ENCODE data around the gene NRDC.
"Not testable (repeated sequence)": the region's sequence is repeated elsewhere in the genome, so short reads cannot be mapped to it uniquely, and the experiment has no call there.

NRDC gene

DNA sequence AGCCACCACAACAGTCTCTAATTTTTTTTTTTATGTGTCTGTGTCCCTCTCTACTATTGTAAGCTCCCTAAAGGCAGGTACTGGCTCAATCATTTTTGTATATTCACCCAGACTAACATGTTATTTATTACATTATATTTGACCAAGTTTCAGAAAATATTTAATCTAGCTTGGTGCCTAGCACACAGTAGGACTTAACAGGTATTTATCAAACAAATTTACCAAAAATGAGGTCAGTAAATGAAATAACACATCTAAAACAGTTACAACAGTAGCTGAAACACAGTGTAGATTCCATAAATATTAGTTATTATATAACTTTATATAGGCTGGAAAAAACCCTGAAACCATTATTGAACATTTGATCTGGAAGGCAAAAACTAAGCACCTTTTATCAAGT is 2.7 kb downstream of the NRDC start:
- Histone ChIP-seq H3K9me3 (replicated peaks; ENCODE audit: low read length) (no peaks in the 10 kb centered on the region), H3K9ac (ENCODE audit: low read depth, low read length) (no peak overlapping the region), H3K4me2 (ENCODE audit: low read length) (peak overlapping the region; percentile 76), H3K36me3 (ENCODE audit: insufficient read depth, low read length) (peaks cover 4% of the 10 kb centered on the region), H3K4me1 (ENCODE audit: control insufficient read depth, insufficient read depth, low read length) (peaks cover 12% of the 10 kb centered on the region), H3K27me3 (ENCODE audit: control insufficient read depth, insufficient read depth, low read length) (no peaks in the 10 kb centered on the region), H3K4me3 (ENCODE audit: low read length) (no peak overlapping the region)

DNA sequence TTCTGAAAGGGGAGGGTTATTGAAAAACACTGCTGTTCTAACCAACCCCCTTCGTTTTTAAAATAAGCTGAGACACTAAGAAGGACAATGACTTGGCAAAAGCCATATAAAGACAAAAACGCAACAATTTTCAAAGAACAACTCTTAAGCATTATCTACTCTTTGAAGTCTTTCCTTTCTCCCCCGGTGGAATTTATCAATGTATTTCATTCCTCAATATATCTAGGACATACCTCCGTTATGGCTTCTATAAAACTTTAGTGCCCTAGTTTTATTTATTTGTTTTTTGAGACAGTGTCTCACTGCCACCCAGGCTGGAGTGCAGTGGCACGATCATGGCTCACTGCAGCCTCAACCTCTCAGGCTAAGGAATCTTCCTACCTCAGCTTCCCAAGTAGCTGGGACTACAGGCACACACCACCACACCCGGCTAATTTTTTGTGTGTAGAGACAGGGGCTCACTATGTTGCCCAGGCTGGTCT is 3.2 kb downstream of the NRDC start:
- Histone ChIP-seq H3K4me2 (ENCODE audit: low read length) (peak overlapping the region; percentile 76), H3K36me3 (ENCODE audit: insufficient read depth, low read length) (peaks cover 4% of the 10 kb centered on the region), H3K9ac (ENCODE audit: low read depth, low read length) (no peak overlapping the region), H3K4me1 (ENCODE audit: control insufficient read depth, insufficient read depth, low read length) (peaks cover 12% of the 10 kb centered on the region), H3K9me3 (replicated peaks; ENCODE audit: low read length) (no peaks in the 10 kb centered on the region), H3K4me3 (ENCODE audit: low read length) (no peak overlapping the region), H3K27me3 (ENCODE audit: control insufficient read depth, insufficient read depth, low read length) (no peaks in the 10 kb centered on the region)

DNA sequence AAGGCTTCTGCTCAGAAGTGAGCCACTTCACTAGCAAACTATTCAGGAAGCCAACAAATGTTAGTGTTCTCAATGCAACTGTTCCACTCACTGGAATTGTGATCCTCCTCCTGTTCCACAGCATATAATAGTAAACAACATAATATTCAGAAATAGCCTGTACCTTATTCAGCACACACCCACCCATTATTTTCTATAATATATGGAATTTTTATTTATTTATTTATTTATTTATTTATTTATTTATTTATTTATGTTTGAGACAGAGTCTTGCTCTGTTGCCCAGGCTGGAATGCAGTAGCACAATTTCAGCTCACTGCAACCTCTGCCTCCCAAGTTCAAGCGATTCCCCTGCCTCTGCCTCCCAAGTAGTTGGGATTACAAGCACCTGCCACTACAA is 5.3 kb downstream of the NRDC start:
- H3K27me3 ChIP-seq (ENCODE audit: control insufficient read depth, insufficient read depth, low read length); H3K9me3 ChIP-seq (replicated peaks; ENCODE audit: low read length); H3K4me3 ChIP-seq (ENCODE audit: low read length); H3K4me1 ChIP-seq (ENCODE audit: control insufficient read depth, insufficient read depth, low read length); H3K4me2 ChIP-seq (ENCODE audit: low read length); H3K36me3 ChIP-seq (ENCODE audit: insufficient read depth, low read length); H3K9ac ChIP-seq (ENCODE audit: low read depth, low read length): not testable (repeated sequence)

DNA sequence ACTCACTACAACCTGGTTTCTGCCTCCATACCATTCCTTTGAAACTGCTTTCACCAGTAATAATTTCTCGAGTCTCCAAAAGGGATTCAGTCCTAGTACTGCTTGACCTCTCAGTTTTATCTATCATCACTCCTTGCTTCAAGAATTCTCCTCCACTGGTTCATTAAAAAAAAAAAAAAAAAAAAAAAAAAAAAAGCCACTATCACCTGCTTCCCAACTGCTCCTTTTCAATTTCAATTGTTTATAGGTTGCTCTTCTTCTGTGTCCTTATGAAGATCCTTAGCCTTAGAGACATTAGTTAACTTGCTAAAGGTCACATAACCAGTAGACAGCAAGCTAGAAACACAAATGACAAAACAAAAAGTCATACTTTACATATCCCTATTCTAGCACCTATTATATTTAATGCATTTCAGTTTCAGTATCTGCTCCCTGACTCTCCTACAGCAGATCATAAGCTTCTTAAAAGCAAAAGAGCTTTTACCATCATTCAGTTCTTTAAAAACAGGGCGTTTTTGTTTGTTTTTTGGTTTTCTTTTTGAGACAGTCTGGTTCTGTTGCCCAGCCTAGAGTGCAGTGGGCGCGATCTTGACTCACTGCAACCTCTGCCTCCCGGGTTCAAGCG is 7.1 kb downstream of the NRDC start:
- H3K4me1 ChIP-seq (ENCODE audit: control insufficient read depth, insufficient read depth, low read length): peaks cover 5% of the 10 kb centered on the region
- H3K4me3 ChIP-seq (ENCODE audit: low read length): no peak overlapping the region
- no peak overlapping the region for H3K9ac ChIP-seq (ENCODE audit: low read depth, low read length)
- H3K27me3 ChIP-seq (ENCODE audit: control insufficient read depth, insufficient read depth, low read length): no peaks in the 10 kb centered on the region
- H3K36me3 ChIP-seq (ENCODE audit: insufficient read depth, low read length): peaks cover 8% of the 10 kb centered on the region
- H3K9me3 ChIP-seq (replicated peaks; ENCODE audit: low read length): no peaks in the 10 kb centered on the region
- H3K4me2 ChIP-seq (ENCODE audit: low read length): no peak overlapping the region

DNA sequence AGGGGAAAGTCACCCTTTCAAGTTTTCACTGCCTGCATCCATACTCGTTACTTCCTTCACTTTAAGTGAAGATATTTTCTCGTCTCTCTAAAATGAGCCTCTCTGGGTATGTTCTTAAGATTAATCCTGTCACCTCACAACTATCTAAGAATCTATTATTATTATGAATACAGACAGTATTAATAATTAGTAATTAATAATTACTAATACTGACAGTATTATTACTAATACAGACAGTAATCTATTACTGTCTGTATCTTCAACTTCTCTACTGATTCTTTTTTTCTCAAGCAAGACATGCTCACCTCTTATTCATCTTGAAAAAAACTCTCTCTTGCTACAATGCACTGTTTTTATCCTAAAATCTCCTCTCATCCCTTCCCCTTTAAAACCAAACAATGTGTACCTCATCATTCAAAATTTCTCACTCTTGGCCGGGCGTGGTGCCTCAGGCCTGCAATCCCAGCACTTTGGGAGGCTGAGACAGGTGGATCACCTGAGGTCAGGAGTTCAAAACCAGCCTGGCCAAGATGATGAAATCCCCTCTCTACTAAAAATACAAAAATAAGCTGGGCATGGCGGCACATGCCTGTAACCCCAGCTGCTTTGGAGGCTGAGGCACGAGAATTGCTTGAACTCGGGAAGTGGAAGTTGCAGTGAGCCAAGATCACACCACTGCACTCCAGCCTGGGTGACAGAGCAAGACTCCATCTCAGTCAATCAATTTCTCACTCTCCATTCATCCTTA is 7.8 kb downstream of the NRDC start:
- H3K4me3 ChIP-seq (ENCODE audit: low read length): no peak overlapping the region
- H3K4me1 ChIP-seq (ENCODE audit: control insufficient read depth, insufficient read depth, low read length): no peaks in the 10 kb centered on the region
- H3K4me2 ChIP-seq (ENCODE audit: low read length): no peak overlapping the region
- peaks cover 8% of the 10 kb centered on the region for H3K36me3 ChIP-seq (ENCODE audit: insufficient read depth, low read length)
- H3K9ac ChIP-seq (ENCODE audit: low read depth, low read length): no peak overlapping the region
- H3K27me3 ChIP-seq (ENCODE audit: control insufficient read depth, insufficient read depth, low read length): no peaks in the 10 kb centered on the region
- H3K9me3 ChIP-seq (replicated peaks; ENCODE audit: low read length): no peaks in the 10 kb centered on the region

DNA sequence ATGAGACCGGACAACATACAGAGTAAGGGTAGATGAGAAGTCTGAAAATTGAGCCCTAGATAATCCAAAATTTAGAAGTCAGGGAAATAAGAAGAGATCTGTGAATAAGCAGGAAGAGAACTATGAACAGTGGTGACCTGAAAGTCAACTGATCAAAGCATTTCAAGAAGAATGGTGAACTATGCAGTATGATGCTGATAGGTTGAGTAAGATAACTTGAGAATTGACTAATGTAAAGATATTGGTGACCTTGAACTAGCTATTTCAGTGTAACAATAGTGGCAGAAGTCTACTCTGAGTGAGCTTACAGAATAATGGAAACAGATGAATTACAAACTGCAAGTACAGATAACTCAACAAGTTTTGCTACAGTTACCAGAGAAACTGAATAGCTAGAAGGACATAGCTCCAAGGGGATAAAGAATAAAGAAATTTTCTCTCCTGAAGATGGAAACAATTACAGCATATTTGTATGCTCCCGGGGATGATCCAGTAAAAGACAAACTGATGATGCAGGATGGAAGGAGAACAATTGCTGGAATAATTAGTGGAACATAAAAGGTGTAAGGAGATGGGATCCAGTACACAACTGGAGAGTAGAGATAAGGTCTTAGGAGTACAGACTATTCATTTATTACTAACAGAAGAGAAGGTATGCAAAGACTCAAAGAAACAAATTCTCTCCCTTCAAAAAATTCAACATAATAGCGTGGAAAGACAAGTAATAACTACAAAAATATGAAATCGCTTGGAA is 10.9 kb downstream of the NRDC start:
- Histone ChIP-seq H3K27me3 (ENCODE audit: control insufficient read depth, insufficient read depth, low read length) (no peaks in the 10 kb centered on the region), H3K9ac (ENCODE audit: low read depth, low read length) (no peak overlapping the region), H3K9me3 (replicated peaks; ENCODE audit: low read length) (no peaks in the 10 kb centered on the region), H3K36me3 (ENCODE audit: insufficient read depth, low read length) (peaks cover 14% of the 10 kb centered on the region), H3K4me3 (ENCODE audit: low read length) (no peak overlapping the region), H3K4me1 (ENCODE audit: control insufficient read depth, insufficient read depth, low read length) (no peaks in the 10 kb centered on the region), H3K4me2 (ENCODE audit: low read length) (no peak overlapping the region)

DNA sequence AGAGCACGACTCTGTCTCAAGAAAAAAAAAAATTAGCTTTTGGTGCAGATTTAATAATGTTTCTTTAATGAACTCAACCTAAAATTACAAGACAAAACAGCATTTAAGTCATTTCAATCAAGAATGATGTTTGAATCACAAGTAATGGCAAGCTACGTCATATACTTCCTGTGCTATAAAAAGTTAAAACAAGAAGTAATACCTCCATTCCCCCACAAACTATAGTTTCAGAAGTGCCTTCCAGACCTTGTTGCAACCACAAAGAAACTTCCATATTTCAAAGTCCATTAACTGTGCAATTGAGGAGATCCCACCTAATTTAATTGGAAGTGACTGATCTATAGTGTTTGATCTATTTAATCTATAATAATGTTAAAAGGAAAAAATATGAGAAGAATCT is 15.1 kb downstream of the NRDC start:
- Histone ChIP-seq H3K9me3 (replicated peaks; ENCODE audit: low read length) (no peaks in the 10 kb centered on the region), H3K36me3 (ENCODE audit: insufficient read depth, low read length) (peaks cover 6% of the 10 kb centered on the region), H3K4me1 (ENCODE audit: control insufficient read depth, insufficient read depth, low read length) (no peaks in the 10 kb centered on the region), H3K9ac (ENCODE audit: low read depth, low read length) (no peak overlapping the region), H3K27me3 (ENCODE audit: control insufficient read depth, insufficient read depth, low read length) (no peaks in the 10 kb centered on the region), H3K4me2 (ENCODE audit: low read length) (no peak overlapping the region), H3K4me3 (ENCODE audit: low read length) (no peak overlapping the region)

DNA sequence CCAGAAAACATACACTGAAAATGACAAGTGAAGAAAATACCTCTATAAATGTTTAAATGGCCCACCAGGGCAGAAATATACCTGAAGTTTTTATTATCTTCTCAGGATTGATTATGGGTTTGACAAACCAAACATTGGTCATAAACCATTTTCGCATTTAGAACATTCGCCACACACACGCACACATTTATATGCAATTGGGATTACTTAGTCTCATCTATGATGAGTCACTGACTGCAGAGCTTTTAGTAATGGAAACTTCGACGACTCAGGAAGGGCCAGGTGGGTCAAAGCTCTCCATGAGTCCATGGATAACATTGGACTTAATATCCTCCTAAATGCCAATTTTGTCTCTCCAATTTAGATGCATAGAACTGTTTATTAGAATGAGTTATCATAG is 16.9 kb downstream of the NRDC start:
- no peak overlapping the region for H3K4me3 ChIP-seq (ENCODE audit: low read length)
- no peak overlapping the region for H3K4me2 ChIP-seq (ENCODE audit: low read length)
- no peak overlapping the region for H3K9ac ChIP-seq (ENCODE audit: low read depth, low read length)
- H3K4me1 ChIP-seq (ENCODE audit: control insufficient read depth, insufficient read depth, low read length): no peaks in the 10 kb centered on the region
- H3K36me3 ChIP-seq (ENCODE audit: insufficient read depth, low read length): peaks cover 6% of the 10 kb centered on the region
- H3K27me3 ChIP-seq (ENCODE audit: control insufficient read depth, insufficient read depth, low read length): no peaks in the 10 kb centered on the region
- no peaks in the 10 kb centered on the region for H3K9me3 ChIP-seq (replicated peaks; ENCODE audit: low read length)

DNA sequence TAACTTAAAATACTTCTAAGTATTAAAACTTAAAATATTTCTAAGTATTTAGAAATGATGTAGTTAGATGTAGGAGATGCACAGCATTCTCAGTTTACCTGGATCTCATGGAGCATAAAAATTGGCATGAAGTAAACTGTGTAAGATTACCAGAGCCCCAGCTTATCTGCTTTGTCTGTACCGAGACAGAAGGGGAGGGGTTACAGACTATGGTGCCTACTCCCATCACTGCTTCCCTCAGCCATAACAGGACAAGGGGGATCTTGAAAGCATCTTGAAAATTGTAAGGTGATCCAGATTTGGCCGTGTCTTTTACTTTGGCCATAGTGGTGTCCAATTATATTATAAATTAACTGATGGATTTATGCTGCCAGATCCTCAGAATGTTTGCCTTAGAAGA is 18.8 kb downstream of the NRDC start:
- H3K4me3 ChIP-seq (ENCODE audit: low read length): no peak overlapping the region
- H3K4me1 ChIP-seq (ENCODE audit: control insufficient read depth, insufficient read depth, low read length): no peaks in the 10 kb centered on the region
- no peak overlapping the region for H3K9ac ChIP-seq (ENCODE audit: low read depth, low read length)
- H3K36me3 ChIP-seq (ENCODE audit: insufficient read depth, low read length): peaks cover 10% of the 10 kb centered on the region
- H3K27me3 ChIP-seq (ENCODE audit: control insufficient read depth, insufficient read depth, low read length): no peaks in the 10 kb centered on the region
- H3K4me2 ChIP-seq (ENCODE audit: low read length): no peak overlapping the region
- H3K9me3 ChIP-seq (replicated peaks; ENCODE audit: low read length): no peaks in the 10 kb centered on the region

DNA sequence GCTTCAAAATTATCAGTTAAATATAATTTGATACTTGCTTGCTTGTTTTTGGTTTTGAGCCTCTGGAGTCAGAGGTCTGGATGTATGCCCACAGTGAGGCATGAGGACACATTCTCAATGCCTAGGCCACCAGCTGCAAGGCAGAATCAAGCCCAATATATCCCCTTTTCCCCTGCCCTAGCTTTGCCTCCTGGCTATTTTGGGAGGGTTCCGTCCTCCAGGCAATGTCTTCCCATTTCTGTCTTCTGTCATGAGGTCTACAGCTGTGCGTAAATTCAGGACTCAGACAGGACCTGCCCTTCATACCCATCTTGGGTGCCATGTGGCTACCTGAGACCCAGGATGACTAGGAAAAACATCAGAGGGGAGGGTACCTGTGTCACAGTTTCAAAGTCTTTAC is 19.2 kb downstream of the NRDC start:
- Histone ChIP-seq H3K4me3 (ENCODE audit: low read length) (no peak overlapping the region), H3K27me3 (ENCODE audit: control insufficient read depth, insufficient read depth, low read length) (no peaks in the 10 kb centered on the region), H3K4me2 (ENCODE audit: low read length) (no peak overlapping the region), H3K36me3 (ENCODE audit: insufficient read depth, low read length) (peaks cover 10% of the 10 kb centered on the region), H3K9me3 (replicated peaks; ENCODE audit: low read length) (no peaks in the 10 kb centered on the region), H3K4me1 (ENCODE audit: control insufficient read depth, insufficient read depth, low read length) (no peaks in the 10 kb centered on the region), H3K9ac (ENCODE audit: low read depth, low read length) (no peak overlapping the region)

DNA sequence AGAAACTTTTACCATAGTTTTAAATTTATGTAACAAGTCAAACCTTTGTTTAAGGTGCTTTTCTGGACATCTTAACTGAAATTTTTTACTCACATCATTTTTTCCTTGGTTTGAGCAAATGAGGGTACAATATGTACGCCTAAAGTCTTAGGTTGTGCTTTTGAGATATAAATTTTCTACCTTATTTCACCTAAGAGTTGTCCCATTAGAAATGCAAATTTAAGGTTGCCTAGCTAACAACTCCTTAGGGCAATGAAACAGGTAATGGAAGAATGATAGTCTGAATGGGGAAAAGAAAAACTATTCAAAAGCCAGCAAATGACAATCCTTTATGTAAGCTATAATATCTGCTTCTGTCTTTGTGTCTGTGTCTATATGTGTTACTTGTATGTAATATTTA is 19.6 kb downstream of the NRDC start:
- Histone ChIP-seq H3K27me3 (ENCODE audit: control insufficient read depth, insufficient read depth, low read length) (no peaks in the 10 kb centered on the region), H3K9me3 (replicated peaks; ENCODE audit: low read length) (no peaks in the 10 kb centered on the region), H3K36me3 (ENCODE audit: insufficient read depth, low read length) (peaks cover 10% of the 10 kb centered on the region), H3K4me1 (ENCODE audit: control insufficient read depth, insufficient read depth, low read length) (no peaks in the 10 kb centered on the region), H3K9ac (ENCODE audit: low read depth, low read length) (no peak overlapping the region), H3K4me2 (ENCODE audit: low read length) (no peak overlapping the region), H3K4me3 (ENCODE audit: low read length) (no peak overlapping the region)
